K562 (cell line): ENCODE results near the gene TPGS1. TPM values are rescaled to one million over a fixed set of nuclear protein-coding genes. Genes with fewer than 3 reads are reported as not detected.

Experiments used
- ARID3B ChIP-seq: fragments of 250-450 bp; sonication (Bioruptor Pico); IDR thresholded peaks from 2 replicates; pipeline ENCODE4 v1.4.0; 2020; ENCODE audit warnings: borderline replicate concordance
- CHCHD3 ChIP-seq: fragments of 250-450 bp; sonication (Bioruptor Pico); IDR thresholded peaks from 2 replicates; pipeline ENCODE4 v2.1.2; 2022; ENCODE audit warnings: mild to moderate bottlenecking
- COPS2 ChIP-seq: fragments of 450-650 bp; conservative IDR thresholded peaks from 2 replicates; pipeline ENCODE4 v1.6.1; 2016; ENCODE audit warnings: mild to moderate bottlenecking, moderate library complexity
- CREB1 ChIP-seq, 2 experiments: sonication (generic) in 1 of 2; formaldehyde crosslinking in 1 of 2; IDR thresholded peaks; 2 replicates each; pipeline versions ENCODE4 v1.6.1 to v1.8.0; 2012 to 2022; ENCODE audit warnings: inconsistent platforms in 1 of 2, mild to moderate bottlenecking in 1 of 2, missing genetic modification reagents in 1 of 2, moderate library complexity in 1 of 2
- FOXP1 ChIP-seq: sonication (generic); formaldehyde crosslinking; IDR thresholded peaks from 2 replicates; pipeline ENCODE4 v1.8.0; 2022; ENCODE audit warnings: mild to moderate bottlenecking, missing genetic modification reagents
- HIVEP1 ChIP-seq: fragments of 250-450 bp; sonication (Bioruptor Pico); IDR thresholded peaks from 2 replicates; pipeline ENCODE4 v1.4.0; 2020; ENCODE audit warnings: mild to moderate bottlenecking
- MAZ ChIP-seq, 2 experiments: fragments of 450-650 bp in 1 of 2; sonication (generic) in 1 of 2; formaldehyde crosslinking; IDR thresholded peaks in 1 of 2; conservative IDR thresholded peaks in 1 of 2; 2 replicates each; pipeline versions ENCODE4 v1.4.0 to v1.5.0; 2020; ENCODE audit warnings: mild to moderate bottlenecking in 1 of 2, missing genetic modification reagents in 1 of 2
- MED1 ChIP-seq: sonication (generic); formaldehyde crosslinking; IDR thresholded peaks from 2 replicates; pipeline ENCODE4 v1.8.1; 2023; ENCODE audit warnings: missing genetic modification reagents, borderline replicate concordance
- MLX ChIP-seq, 2 experiments: fragments of 450-650 bp in 1 of 2; sonication (generic) in 1 of 2; formaldehyde crosslinking; conservative IDR thresholded peaks; 2 replicates each; pipeline versions ENCODE4 v1.4.0 to v1.8.1; 2020 to 2022; ENCODE audit warnings: mild to moderate bottlenecking in 1 of 2, missing genetic modification reagents in 1 of 2
- MTA2 ChIP-seq: fragments of 450-650 bp; IDR thresholded peaks from 2 replicates; pipeline ENCODE4 v1.6.1; 2016; ENCODE audit warnings: low read depth
- MYC ChIP-seq, 2 experiments: fragments of 250-450 bp in 1 of 2; sonication (Bioruptor Pico) in 1 of 2; IDR thresholded peaks; 2 replicates each; pipeline versions ENCODE4 v1.5.1 to v1.6.1; 2012 to 2021; ENCODE audit warnings: low read depth in 2 of 2, borderline replicate concordance in 1 of 2, improper control_type of control experiment in 1 of 2, low read length in 1 of 2, mild to moderate bottlenecking in 1 of 2, moderate library complexity in 1 of 2
- MYNN ChIP-seq, 2 experiments: sonication (generic); formaldehyde crosslinking in 1 of 2; IDR thresholded peaks; 2 replicates each; pipeline versions ENCODE4 v1.5.0 to v1.6.1; 2016 to 2020; ENCODE audit warnings: antibody characterized with exemption in 1 of 2, missing genetic modification reagents in 1 of 2
- NFE2 ChIP-seq: IDR thresholded peaks from 2 replicates; pipeline ENCODE4 v1.6.1; 2014; ENCODE audit warnings: antibody characterized with exemption, low read depth
- NUFIP1 ChIP-seq: fragments of 450-650 bp; IDR thresholded peaks from 2 replicates; pipeline ENCODE4 v1.6.1; 2018; ENCODE audit not compliant: partially characterized antibody
- SMAD4 ChIP-seq: fragments of 250-450 bp; sonication (Bioruptor Pico); conservative IDR thresholded peaks from 2 replicates; pipeline ENCODE4 v1.8.0; 2021; ENCODE audit warnings: inconsistent platforms, mild to moderate bottlenecking, moderate library complexity
- SUPT5H ChIP-seq: fragments of 450-650 bp; IDR thresholded peaks from 2 replicates; pipeline ENCODE4 v1.6.1; 2016
- TAF9B ChIP-seq: fragments of 450-650 bp; IDR thresholded peaks from 2 replicates; pipeline ENCODE4 v1.6.1; 2018; ENCODE audit warnings: mild to moderate bottlenecking; ENCODE audit not compliant: partially characterized antibody
- TCF15 ChIP-seq: fragments of 250-450 bp; sonication (Bioruptor Pico); IDR thresholded peaks from 2 replicates; pipeline ENCODE4 v1.8.0; 2022; ENCODE audit warnings: moderate library complexity, mild to moderate bottlenecking, inconsistent platforms
- TCF7 ChIP-seq: sonication (generic); IDR thresholded peaks from 2 replicates; pipeline ENCODE4 v1.6.1; 2016; ENCODE audit warnings: antibody characterized with exemption, borderline replicate concordance
- ZNF253 ChIP-seq: fragments of 250-450 bp; sonication (Bioruptor Pico); conservative IDR thresholded peaks from 2 replicates; pipeline ENCODE4 v1.6.1; 2021; ENCODE audit warnings: mild to moderate bottlenecking
- ZNF263 ChIP-seq: sonication (generic); formaldehyde crosslinking; IDR thresholded peaks from 2 replicates; pipeline ENCODE4 v1.8.0; 2022; ENCODE audit warnings: mild to moderate bottlenecking, missing genetic modification reagents, borderline replicate concordance
- ZNF3 ChIP-seq: fragments of 250-450 bp; sonication (Bioruptor Pico); IDR thresholded peaks from 2 replicates; pipeline ENCODE4 v1.5.0; 2021; ENCODE audit warnings: mild to moderate bottlenecking, moderate library complexity
- ZNF41 ChIP-seq: fragments of 250-450 bp; sonication (Bioruptor Pico); conservative IDR thresholded peaks from 2 replicates; pipeline ENCODE4 v1.4.0; 2020; ENCODE audit warnings: mild to moderate bottlenecking
- ZSCAN32 ChIP-seq: fragments of 450-650 bp; formaldehyde crosslinking; IDR thresholded peaks from 2 replicates; pipeline ENCODE4 v1.4.0; 2020; ENCODE audit warnings: mild to moderate bottlenecking, moderate library complexity
- polyA plus RNA-seq, 8 experiments: library from polyadenylated mRNA; depleted of rRNA in 4 of 8; stranded (reverse) in 5 of 8; unstranded in 3 of 8; fragments of >200 nt; fragmentation: Nextera tagmentation in 2 of 8; fragmentation: Illumina TruSeq in 1 of 8; extraction: Ambion mirVana in 2 of 8; extraction: Trizol in 1 of 8; gene quantifications; 2 replicates each; pipeline versions ENCODE4 v1.2.1 to v1.2.3, GENCODE V29; 2011 to 2014; ENCODE audit warnings: inconsistent platforms in 1 of 8, missing spikeins in 1 of 8
- total RNA-seq, 7 experiments: library from RNA; depleted of rRNA in 6 of 7; stranded (reverse); fragments of >200 nt in 6 of 7; fragmentation: Illumina TruSeq in 2 of 7; extraction: Trizol in 2 of 7; gene quantifications; 2 replicates each; pipeline versions ENCODE4 v1.2.1 to v1.2.3, GENCODE V29; 2011 to 2021; ENCODE audit warnings: low replicate concordance in 1 of 7
- TF ChIP-seq, protein P1 (sequence below): fragments of 250-450 bp; sonication (Bioruptor Pico); IDR thresholded peaks from 2 replicates; pipeline ENCODE4 v1.8.0; 2022; ENCODE audit warnings: inconsistent platforms, mild to moderate bottlenecking, moderate library complexity, borderline replicate concordance

Gene TPGS1
- total and polyA plus RNA-seq, 9 of the 15 experiments (the other 6 are each of a cell fraction or from before 2014, with no cell fraction given): 0.30 to 31.6 (median 1.2) TPM; not detected in 2

DNA sequence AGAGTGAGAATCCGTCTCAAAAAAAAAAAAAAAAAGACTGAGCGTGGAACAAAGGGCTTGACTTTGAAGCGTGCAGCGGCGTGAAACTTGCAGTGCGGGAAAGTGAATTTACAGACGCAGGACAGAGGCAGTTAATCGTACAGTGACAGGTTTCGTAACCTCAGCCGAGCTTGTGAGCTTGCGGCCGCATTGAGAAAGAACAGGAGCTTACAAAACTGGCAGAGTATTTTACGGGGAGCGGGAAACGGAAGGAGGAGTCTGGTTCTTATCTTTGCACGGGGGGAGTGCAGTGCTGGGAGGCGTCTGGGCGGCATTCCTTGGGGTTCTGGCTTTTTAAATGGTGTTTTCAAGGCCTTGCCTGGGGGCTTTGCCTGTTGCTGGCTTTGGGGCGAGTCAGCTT lies 59.1 kb downstream of the TPGS1 start (continued):
- TF ChIP-seq CHCHD3 (CRISPR knock-in tag): no peak
- peak; percentile 54 to 72; a peak in 3 of 4 replicates for TF ChIP-seq MAZ (CRISPR knock-in tag; conservative IDR thresholded peaks at IDR 0.05 in 1 of 2, IDR thresholded peaks at IDR 0.05 in 1 of 2)
- no peak for TF ChIP-seq ARID3B (CRISPR knock-in tag)
- TF ChIP-seq TCF15: no peak
- peak; percentile 91 for TF ChIP-seq SMAD4
- no peak for TF ChIP-seq ZNF263 (CRISPR knock-in tag)
- no peak for TF ChIP-seq ZNF41 (CRISPR knock-in tag)
- no peak for TF ChIP-seq COPS2
- TF ChIP-seq TCF7: no peak
- no peak for TF ChIP-seq MED1 (CRISPR knock-in tag)
- no peak for TF ChIP-seq MTA2
- TF ChIP-seq ZNF253: no peak
- no peak for TF ChIP-seq NFE2
- TF ChIP-seq SUPT5H: peak; percentile 45; the same call in 1 of the 2 replicates
- no peak for TF ChIP-seq CREB1 (IDR thresholded peaks at IDR 0.05)
- no peak for TF ChIP-seq CREB1 (CRISPR knock-in tag; IDR thresholded peaks at IDR 0.05)
- TF ChIP-seq ZNF3: no peak
- no peak for TF ChIP-seq ZSCAN32 (CRISPR knock-in tag)
- no peak for TF ChIP-seq NUFIP1
- TF ChIP-seq MLX (CRISPR knock-in tag; conservative IDR thresholded peaks at IDR 0.05): no peak
- peak; percentile 42 for TF ChIP-seq TAF9B
- no peak for TF ChIP-seq FOXP1 (CRISPR knock-in tag)
- TF ChIP-seq MYNN (IDR thresholded peaks at IDR 0.05): 0 out of 2 replicates have a peak, but pooled peaks have one; percentile 23
- TF ChIP-seq MYNN (CRISPR knock-in tag; IDR thresholded peaks at IDR 0.05): no peak
- peak; percentile 17; the same call in 1 of the 2 replicates for TF ChIP-seq MYC (IDR thresholded peaks at IDR 0.05; ENCODE audit: low read depth, low read length)
- no peak for TF ChIP-seq MYC (CRISPR knock-in tag; IDR thresholded peaks at IDR 0.05; ENCODE audit: borderline replicate concordance, low read depth)
- TF ChIP-seq HIVEP1 (CRISPR knock-in tag): no peak
- TF ChIP-seq, protein P1, sequence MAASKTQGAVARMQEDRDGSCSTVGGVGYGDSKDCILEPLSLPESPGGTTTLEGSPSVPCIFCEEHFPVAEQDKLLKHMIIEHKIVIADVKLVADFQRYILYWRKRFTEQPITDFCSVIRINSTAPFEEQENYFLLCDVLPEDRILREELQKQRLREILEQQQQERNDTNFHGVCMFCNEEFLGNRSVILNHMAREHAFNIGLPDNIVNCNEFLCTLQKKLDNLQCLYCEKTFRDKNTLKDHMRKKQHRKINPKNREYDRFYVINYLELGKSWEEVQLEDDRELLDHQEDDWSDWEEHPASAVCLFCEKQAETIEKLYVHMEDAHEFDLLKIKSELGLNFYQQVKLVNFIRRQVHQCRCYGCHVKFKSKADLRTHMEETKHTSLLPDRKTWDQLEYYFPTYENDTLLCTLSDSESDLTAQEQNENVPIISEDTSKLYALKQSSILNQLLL (CRISPR knock-in tag): no peak
